PC-9 (cell line): Measurements from ENCODE around the gene RBM17.

Experiments
- EZH2 ChIP-seq: fragments of 200-600 bp; sonication (generic); IDR thresholded peaks from 2 replicates; pipeline ENCODE4 v1.8.0; 2017; ENCODE audit warnings: antibody characterized with exemption, low read depth
- TF ChIP-seq, protein P1 (sequence below): fragments of 200-600 bp; sonication (generic); conservative IDR thresholded peaks from 2 replicates; pipeline ENCODE4 v1.6.1; 2017; ENCODE audit warnings: mixed run types, antibody characterized with exemption, mild to moderate bottlenecking, moderate library complexity

DNA sequence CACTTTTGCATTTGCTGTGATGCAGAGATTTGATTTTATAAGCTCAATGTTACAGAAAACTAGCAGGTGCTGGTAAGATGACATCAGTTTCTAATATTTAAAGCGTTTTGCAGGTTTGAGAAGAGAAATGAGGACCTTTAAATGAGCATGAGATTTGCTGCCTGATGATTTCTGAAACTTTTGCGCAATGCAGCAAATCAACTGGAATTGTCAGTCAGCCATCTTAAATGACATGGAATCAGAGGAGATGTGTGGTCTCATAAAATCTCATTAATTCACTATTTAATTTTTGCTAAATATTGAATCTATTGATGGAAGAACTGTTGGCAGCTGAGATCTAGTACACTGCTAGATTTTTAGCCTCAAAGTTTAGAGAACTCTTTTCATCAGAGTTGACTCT is 3.9 kb downstream of the RBM17 start:
- TF ChIP-seq, protein P1, sequence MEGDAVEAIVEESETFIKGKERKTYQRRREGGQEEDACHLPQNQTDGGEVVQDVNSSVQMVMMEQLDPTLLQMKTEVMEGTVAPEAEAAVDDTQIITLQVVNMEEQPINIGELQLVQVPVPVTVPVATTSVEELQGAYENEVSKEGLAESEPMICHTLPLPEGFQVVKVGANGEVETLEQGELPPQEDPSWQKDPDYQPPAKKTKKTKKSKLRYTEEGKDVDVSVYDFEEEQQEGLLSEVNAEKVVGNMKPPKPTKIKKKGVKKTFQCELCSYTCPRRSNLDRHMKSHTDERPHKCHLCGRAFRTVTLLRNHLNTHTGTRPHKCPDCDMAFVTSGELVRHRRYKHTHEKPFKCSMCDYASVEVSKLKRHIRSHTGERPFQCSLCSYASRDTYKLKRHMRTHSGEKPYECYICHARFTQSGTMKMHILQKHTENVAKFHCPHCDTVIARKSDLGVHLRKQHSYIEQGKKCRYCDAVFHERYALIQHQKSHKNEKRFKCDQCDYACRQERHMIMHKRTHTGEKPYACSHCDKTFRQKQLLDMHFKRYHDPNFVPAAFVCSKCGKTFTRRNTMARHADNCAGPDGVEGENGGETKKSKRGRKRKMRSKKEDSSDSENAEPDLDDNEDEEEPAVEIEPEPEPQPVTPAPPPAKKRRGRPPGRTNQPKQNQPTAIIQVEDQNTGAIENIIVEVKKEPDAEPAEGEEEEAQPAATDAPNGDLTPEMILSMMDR, result no peak
- no peak for TF ChIP-seq EZH2
